H1 (cell line): ENCODE data around the gene CCDC106. TPM values are rescaled to one million over a fixed set of nuclear protein-coding genes. Genes with fewer than 3 reads are reported as not detected.

Experiments used
- ASH2L ChIP-seq: fragments of 200-600, 300-600 bp; sonication (generic); IDR thresholded peaks from one replicate; pipeline ENCODE4 v1.7.1; 2017; ENCODE audit warnings: low read length
- SRF ChIP-seq: IDR thresholded peaks from 2 replicates; pipeline ENCODE4 v1.6.1; 2011; ENCODE audit warnings: mild to moderate bottlenecking, low read depth, low read length, moderate library complexity
- polyA plus RNA-seq, 7 experiments: library from polyadenylated mRNA; depleted of rRNA in 3 of 7; stranded (reverse) in 5 of 7; unstranded in 2 of 7; fragments of >200 nt in 5 of 7; fragments of 200-250 nt in 2 of 7; gene quantifications; 1 replicate in 5 of 7; 2 replicates in 1 of 7; 4 replicates in 1 of 7; pipeline versions ENCODE4 v1.2.1 to v1.2.3, GENCODE V29; 2011 to 2013; ENCODE audit warnings: missing spikeins in 2 of 7, mixed read lengths in 2 of 7
- total RNA-seq: library from RNA; stranded (reverse); fragmentation: NEBNext Ultra II Directional; extraction: Animal tissue kit (Norgen Biotek cat#: 25700); gene quantifications from 2 replicates; pipeline ENCODE4 v1.2.1, GENCODE V29; 2021

The CCDC106 gene
- total and polyA plus RNA-seq, 2 of the 8 experiments (the other 6 are each of a cell fraction or from before 2014, with no cell fraction given), result 12.0 to 20.1 TPM

DNA sequence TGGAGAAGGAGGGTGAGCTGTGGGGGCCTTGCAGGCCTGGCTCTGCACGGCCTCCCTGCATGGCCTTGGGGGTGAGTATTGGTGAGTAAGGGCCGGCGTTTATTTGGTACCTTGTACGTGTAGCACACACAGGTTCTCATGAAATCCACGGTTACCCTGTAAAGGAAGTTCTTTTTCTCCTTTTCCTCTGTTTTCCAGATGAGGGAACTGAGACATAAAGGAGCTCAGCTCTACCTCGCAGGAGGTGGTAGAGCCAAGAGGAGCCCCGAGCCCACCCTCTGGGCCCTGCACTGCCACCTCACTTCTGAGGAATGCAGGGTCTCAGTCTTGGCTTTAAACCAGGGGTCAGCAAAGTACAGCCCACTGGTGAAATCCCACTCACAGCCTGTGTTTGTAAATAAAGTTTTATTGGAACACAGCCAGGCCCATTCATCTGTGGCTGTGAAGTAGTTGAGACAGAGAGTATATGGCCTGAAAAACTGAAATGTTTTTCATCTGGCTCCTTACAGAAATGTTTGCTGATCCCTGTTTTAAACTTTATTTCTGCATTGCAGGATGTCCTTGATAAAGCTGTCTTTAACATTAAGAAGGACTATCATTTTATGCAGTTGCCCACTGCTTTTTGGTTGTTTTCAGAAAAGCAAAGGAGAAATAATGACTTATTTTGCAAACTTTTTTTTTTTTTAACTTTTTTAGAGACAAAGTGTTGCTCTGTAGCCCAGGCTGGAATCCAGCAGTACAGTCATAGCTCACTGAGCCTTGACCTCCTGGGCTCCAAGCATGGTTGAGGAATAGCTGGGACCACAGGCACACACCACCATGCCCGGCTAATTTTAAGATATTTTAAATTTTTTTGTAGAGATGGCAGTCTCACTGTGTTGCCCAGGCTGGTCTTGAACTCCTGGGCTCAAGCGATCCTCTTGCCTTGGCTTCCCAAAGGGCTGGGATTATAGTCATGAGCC is 33.4 kb downstream of the CCDC106 start (continued):
- TF ChIP-seq ASH2L (no peak), SRF (no peak)
